Measurements from ENCODE around the gene CDC42.

GRCh38 chr1:22101995-22102394 lies 49.5 kb downstream of the CDC42 start:
- TF ChIP-seq POLR2AphosphoS5 (IDR thresholded peaks at IDR 0.05; ENCODE audit: low read depth, low read length), result no peak
- TF ChIP-seq SPI1 (IDR thresholded peaks at IDR 0.05; ENCODE audit: low read depth, low read length), result no peak
- no peak for TF ChIP-seq POLR2A (IDR thresholded peaks at IDR 0.05; ENCODE audit: low read depth, low read length)
- no peak for TF ChIP-seq TAF1 (IDR thresholded peaks at IDR 0.05; ENCODE audit: low read depth, low read length)
- TF ChIP-seq POU2F2 (IDR thresholded peaks at IDR 0.05; ENCODE audit: low read depth, low read length), result no peak
- no peak for TF ChIP-seq PAX5 (IDR thresholded peaks at IDR 0.05; ENCODE audit: insufficient read depth, low read length, severe bottlenecking)
